Measurements from ENCODE around the gene ARHGAP28. TPM values are rescaled to one million over a fixed set of nuclear protein-coding genes. Genes with fewer than 3 reads are reported as not detected.
"Not testable (repeated sequence)": the region's sequence is repeated elsewhere in the genome, so short reads cannot be mapped to it uniquely, and the experiment has no call there.

The ARHGAP28 gene
- total RNA-seq, 1 donor from 2014 or later: 2.4 TPM

DNA sequence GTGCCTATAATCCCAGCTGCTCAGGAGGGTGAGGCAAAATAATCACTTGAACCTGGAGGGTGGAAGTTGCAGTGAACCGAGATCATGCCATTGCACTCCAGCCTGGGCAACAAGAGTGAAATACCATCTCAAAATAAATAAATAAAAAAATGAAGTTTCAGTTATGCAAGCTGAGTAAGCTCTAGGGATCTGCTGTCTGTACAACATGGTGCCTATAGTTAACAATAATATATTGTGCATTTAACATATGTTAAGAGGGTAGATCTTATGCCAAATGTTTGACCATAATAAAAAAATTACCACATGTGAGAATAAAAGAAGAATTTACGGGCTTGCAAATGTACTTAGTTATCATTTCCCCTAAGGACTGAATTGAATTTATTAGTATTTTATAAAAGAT is 208.9 kb downstream of the ARHGAP28 start:
- ATAC-seq: not testable (repeated sequence)

DNA sequence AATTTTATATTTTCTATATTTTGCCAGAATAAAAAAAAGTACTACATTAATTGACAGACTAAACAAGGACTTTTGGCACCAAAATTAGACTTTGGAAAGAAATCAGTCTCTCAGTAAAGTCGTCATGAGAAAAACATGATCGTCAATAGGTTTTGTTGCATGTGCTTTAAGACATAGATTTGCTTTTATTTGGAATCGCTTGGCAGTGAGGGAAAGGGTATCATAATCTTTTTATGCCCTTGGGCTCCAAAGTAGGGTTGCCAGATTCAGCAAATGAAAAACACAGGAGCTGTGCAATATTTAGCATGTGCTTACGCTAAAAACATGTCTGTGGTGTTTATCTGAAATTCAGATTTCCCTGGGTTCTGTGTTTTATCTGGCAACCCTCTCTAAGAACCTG is 210.5 kb downstream of the ARHGAP28 start:
- no peak for ATAC-seq

DNA sequence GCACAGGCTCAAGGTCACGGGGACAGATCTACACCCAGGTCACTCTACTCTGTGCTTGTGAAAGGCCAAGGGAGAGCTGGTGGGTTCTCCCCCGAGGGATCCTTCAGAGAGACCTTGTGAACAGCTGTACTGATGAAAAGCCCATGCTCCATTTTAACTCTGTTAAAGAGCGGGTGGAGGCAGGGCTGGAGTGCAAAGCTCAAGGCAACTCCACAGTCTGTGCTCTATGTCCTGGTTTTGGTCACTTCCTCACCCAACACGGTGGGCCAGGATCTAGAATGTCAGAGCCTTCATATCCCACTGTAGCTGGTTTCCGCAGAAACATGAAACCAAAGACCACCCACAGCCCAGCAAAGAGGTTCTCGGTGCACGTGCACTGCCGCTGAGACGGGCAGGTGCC is 210.9 kb downstream of the ARHGAP28 start:
- no peak for ATAC-seq

DNA sequence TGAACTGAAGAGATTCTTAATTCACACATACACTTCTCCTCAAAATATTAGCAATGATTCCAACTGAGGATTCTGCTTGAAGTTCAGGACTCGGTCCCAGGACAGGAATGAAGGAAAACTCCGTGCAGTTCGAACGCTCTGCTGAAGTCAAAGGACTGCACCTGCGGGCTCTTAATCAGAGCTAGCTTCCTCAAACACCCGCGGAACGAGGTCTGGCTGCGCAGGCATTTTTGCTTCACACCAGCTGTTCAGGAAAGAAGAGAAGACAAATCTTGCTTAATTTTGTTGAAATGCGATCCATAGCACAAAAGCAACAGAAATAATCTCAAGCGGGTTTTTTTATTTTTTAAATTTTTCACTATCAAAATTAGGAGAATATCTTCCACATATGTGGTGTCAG is 212.5 kb downstream of the ARHGAP28 start:
- no peak for ATAC-seq

DNA sequence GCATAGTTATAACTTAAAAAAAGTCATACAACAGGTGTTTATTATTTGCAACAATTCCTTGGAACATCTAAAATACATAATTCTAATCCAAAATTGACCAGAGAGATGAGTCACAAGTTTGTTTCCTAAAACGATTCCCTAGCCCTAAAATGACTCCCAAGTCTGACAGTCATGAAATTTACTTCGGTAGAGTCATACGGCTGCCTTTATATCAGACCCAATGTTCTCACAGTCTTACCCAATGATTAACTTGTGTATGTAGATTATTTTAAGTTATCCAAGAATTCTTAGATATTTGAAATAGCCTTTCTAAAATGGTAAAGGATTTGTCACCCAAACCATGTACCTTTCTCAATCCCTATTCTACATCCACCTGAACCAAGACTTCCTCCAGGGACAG is 213.2 kb downstream of the ARHGAP28 start:
- no peak for ATAC-seq

DNA sequence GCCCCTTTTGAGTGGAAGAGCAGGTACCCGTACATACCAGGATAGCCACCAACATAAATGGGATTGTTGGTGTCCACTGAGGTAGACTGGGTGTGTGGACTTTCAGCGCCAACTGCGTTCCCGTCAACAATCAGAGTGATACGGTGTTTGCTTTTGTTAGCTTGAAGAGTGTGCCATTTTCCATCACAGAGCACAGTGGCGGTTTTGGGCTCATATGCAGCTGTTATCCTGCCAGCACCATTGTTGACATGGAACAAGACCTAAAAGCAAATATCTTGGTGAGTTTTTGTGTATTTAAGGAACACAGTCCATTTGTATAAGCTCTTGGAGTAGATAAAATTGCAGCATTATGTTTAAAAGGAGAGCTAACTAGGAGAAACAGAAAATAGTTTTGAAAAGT is 213.6 kb downstream of the ARHGAP28 start:
- no peak for ATAC-seq

DNA sequence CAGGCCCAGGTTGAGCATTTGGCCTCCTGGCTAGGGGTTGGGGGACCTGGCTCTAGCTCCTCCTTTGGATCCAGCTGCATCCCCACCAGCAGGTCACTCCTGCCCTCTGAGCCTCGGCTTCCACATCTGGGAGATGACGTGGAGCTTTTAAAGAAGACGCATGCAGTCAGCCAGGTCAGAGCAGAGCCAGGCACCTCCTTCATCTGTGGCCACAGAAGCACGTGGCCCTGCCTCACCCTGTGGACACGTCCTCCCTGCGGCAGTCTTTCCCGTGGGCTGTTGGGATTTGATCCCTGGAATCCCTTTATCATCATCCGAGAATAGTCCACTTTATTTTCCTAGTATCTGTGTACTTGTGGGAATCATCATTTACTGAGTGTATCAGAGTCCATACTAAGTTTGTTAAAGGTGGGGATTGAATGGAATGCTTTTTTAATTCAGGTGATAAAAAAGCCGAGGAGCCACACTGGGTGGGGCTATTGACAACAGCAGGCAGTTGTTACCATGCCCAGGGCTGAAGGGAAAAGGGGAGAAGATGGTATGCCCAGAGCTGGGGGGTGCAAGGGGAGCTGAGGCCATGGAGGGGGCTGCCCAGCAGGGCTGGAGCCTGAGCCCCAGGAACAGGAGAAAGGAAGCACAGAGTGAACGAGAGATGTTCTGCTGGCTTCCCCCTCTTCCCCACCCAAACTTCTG is 218.0 kb downstream of the ARHGAP28 start:
- no peak for ATAC-seq

DNA sequence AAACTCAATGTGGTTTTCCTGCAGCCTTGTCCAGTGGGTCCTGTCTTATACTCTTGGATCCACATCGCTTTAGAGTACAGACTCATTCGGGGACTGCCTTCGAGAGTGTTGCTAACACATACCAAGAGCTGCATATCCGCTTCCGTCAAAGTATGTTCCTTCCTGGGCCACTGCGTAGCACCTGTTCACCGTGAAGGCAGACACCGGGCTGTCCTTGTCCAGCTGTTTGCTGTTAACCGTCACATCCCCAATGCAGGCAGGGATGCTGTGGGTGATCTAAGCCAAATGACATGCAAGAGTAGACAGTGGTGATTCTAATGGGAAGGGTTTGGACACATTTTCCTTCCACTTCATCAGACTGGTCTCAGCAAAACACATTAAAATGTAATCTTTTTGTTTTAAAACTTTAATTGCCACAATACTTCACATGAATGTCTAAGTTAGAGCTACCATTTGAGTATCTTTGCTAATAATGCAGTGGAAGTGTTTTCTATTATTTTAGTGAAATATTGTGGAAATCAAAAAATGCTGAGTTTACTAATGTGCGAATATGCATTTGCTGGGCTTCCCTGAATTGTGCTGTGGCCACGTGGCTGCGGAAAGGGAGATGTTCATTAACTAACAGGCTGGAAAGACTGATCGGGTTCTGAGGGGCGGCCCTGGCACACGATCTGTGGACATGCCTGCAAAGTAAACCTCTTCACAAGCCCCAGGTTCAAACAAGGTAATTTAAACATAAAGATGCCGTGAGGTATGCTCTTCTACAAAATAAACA is 219.0 kb downstream of the ARHGAP28 start:
- ATAC-seq: no peak

DNA sequence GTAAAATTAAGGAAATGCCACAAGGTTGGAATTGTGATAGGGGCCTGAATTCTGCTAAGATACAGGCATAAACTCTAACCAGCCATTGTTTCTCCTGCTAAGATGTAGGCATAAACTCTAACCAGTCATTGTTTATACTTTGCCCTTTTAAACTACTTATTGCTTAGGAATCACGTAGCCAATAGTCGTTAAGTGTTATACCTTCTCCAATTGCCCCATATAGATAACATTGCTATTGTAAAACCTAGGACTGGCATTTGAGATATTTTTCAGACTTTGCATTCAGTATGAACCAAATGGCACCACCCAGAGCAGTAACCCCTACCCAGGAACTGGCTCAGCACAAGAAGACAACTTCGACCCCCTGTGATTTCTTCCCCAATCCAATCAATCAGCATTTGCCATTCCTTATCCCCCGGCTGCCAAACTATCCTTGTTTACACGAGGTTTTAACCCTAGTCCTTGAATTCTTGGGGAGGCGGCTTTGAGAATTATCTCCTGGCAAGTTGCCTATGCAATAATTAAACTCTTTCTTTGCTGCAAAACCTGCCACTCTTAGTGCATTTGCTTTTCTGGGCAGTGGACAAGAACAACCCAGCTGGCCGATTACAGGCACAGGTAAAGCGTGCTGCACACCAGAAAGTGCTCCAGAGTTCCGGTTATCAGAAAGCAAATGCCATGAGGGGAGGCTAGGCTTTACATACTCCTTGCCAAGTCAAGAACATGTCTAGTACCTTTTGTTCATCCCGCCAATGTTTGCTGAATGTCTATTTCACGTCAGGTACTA is 220.5 kb downstream of the ARHGAP28 start:
- no peak for ATAC-seq

DNA sequence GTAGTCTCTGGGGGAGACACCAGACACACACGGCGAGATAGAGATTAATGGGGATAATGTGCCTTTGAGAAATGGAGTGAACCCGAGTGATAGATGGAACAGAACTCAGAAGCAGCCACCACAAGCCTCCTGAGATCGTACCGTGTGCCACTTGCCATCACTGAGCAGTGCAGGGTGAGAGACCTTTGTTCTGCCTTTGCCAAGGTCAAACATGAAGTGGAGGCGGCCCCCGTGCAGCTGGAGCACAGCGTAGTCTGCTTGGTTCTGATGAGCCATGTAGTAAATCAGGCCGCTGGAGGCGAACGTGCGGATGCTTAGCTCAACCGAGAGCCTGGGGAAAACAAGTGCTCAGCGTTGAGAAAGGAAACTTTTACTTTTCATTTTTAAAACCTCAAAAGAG is 221.1 kb downstream of the ARHGAP28 start:
- no peak for ATAC-seq

DNA sequence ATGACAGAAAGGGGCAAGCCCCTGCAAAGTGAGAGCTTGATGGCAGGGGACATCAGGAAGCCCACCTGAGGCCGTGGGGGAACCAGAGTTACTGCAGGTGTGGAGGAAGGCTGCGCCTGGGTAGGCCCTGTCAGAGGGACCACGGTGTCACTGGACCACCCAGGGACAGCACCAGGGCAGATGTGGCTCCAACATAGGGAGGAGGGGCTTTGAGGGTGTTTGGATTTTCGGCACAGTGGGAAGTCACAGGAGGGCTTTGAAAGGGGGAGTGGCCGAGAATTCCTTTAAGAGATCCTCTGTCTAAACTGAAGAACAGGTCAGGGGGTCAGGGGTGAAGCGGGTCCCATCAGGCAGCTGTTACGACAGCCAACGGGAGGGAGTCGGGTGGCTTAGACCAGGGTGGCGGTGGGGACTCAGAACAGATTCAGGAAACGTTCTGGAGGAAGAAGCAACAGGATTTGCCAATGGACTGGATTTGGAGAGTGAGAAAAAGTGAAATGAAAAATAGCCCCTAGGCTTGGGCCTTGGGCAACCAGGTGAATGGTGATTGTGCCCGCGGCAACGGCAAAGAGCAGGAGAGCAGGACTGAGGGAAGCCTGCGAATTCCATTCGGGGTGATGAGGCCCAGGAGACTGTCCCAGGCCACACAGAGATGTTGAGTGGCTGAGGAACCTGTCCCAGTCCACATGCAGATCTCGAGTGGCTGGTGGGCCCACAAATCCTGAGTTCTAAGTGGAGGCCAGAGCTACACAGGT is 222.0 kb downstream of the ARHGAP28 start:
- no peak for ATAC-seq

DNA sequence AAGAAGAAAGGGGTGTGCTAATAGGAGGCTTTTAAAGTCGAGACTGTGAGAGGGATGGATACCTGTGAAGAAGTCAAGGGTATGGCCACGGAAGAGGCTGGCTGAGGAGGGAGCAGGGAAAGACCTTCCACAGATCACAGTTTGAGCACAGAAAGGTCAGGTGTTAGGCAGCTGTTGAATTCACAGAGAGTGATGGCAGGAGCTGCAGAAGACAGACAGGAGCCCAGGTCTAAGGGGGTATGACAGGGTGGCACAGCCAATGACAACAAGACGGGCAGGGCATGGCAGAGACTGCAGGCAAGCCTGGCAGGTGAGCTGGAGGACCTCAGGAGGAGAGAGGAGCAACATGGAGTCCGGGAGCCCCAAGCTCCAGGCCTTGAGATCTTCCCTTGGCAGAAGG is 225.0 kb downstream of the ARHGAP28 start:
- ATAC-seq: no peak

DNA sequence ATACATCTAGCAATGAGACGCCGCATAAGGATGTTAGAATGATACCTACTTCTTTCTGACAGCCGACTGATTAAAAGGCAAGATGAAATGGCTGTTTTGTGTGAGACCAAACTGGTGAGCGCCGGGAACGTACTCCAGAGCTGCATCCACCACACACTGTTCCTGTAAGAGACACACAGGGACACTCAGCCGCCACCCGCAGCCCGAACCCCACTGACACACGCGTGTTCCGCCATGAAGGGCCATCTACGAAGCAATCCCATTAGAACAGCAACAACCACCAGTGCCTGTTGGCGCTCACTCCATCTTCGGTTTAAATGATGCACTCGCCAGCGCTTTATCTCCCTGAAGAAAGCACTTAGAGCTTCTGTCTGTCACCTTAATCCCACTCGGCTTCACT is 225.8 kb downstream of the ARHGAP28 start:
- ATAC-seq: no peak

DNA sequence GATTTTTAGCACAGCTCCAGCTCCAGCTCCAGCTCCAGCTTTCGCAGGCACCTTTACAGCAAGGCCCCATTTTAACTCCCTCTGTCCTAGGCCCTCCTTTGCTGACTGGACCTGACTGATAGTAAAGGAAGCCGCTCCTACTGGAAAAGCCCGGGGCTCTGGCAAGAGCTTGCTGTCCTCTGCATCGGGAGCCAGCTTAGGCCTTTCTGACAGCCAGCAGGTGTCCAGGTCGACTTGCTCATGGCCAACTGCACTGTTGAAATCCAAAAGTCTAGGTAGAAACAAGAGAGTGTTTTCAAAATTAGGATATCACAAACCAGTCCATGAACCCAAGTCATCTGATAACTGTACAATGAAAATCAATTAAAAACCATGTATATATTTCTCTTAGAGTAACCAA is 227.0 kb downstream of the ARHGAP28 start:
- no peak for ATAC-seq

DNA sequence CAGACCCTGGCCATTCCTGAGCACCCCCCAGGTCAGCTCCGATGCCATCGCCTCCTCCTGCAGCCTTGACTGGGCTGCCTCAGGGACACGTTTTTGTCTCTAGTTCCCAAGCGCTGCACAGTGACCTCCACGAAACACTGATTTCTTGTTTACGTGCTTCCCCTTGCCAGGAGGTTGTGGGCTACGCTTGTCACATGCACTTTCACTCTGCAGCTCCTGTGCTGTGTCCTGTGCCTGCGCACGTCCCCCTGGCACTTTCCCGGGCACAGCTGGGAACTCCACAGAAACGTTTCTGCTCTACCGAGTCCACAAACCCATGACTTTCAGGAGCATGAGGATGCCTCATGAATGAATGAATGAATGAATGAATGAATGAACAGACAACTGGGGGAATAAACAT is 227.5 kb downstream of the ARHGAP28 start:
- no peak for ATAC-seq

DNA sequence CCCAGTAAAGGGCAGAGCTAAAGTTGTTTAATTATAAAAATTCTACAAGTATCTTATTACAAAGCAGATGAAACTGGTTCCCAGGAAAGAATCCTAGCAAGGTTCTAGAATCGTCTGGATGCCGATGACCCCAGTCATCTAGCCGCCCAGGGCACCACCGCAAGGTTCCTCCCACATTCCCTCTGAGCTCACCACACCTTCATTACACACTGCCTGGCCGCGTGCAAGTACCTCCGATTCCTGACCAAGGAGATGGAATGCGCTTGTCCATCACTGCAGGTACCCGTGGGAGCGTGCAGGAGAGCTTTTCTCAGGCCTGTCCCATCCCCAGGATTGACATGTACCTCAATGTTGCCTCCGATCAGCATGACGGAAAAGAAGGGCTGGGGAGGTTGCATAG is 229.6 kb downstream of the ARHGAP28 start:
- ATAC-seq: no peak

DNA sequence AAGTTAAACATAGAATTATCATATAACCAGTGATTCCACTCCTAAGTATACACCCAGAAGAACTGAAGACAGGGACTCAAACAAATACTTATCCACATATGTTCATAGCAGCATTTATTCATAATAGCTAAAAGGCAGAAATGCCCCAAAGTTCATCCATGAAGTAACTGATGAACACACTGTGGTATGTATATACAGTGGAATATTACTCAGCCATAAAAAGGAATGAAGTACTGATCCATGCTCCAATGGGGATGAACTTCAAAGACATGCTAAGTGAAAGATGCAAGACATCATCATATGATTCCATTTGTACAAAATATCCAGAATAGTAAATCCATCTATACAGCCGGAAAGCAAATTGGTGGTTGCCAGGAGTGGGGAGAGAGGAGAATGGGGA is 230.6 kb downstream of the ARHGAP28 start:
- ATAC-seq: no peak

DNA sequence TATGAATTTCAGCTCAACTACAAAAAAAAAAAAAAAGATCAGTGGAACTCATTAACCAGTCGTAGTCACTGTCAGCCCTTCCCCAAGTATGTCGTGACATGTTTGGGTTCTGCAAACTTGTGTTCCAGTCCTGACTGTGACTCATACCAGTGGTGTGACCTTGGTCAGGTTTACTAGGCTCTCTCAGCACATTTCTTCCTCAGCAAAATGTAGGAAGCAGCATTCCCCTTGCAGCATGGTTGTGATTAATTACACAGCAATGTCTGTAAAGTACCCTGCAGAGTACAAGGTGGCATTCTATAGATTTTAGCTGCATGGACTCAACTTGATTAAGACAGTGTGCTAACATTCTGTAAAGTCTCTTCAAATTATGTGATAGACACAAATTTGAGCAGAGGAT is 231.1 kb downstream of the ARHGAP28 start:
- peak; percentile 41 for ATAC-seq

DNA sequence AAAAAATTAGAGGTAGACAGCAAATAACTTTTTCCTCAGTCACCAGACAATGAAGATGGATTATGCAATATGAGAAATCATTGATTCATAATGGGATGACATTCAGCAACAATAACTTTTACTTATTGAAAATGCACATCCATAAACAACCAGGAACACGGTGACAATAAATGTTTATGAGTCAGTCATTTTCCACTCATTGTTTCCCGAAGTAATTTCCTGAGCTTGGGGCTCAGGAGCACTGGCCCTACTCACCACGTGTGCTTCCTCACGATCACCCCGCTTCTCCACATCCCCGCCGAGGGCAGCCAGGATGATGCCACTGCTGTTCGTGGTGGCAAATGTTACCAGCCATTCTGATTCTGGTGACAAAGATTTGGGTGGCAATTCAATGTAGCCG is 231.8 kb downstream of the ARHGAP28 start:
- no peak for ATAC-seq

DNA sequence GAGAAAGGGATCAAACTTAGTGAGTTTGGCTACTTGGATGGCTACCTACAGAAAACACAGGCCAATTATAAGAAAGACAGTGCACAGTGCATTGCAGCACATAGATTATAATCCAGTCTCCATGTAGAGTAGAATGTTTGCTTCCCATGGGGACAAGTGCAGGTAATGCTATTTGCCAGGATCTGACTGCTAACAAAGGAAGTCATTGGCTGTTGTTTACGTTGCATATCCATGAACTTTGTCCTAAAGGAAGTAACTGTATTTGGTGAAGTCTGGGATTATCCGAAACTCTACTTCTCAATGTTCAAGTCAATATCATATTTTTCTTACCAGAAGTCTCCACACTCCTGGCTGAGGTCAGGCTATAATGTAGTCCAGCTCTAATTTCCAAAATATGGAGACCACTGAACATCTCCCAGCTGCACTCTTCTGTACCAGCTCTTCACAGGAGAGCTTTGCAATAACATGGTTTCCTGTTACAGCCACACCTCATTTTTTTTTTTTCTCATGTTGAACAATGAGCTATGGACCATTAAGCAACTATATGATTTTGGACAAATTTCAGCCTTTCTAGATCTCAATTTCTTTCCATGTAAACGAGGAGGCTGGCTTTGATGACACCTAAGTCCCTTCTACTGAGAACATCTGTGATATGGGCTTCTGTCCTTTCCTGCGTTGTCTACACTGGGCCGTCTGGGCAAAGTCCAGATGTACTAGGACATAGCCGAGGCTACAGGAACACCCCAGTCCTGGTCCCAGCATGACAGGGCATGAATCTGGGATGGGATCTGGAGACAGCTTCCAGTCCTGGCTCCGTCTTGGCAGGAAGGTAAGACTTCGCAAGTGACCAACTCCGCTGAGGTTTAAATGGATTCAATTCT is 233.3 kb downstream of the ARHGAP28 start:
- ATAC-seq: no peak

DNA sequence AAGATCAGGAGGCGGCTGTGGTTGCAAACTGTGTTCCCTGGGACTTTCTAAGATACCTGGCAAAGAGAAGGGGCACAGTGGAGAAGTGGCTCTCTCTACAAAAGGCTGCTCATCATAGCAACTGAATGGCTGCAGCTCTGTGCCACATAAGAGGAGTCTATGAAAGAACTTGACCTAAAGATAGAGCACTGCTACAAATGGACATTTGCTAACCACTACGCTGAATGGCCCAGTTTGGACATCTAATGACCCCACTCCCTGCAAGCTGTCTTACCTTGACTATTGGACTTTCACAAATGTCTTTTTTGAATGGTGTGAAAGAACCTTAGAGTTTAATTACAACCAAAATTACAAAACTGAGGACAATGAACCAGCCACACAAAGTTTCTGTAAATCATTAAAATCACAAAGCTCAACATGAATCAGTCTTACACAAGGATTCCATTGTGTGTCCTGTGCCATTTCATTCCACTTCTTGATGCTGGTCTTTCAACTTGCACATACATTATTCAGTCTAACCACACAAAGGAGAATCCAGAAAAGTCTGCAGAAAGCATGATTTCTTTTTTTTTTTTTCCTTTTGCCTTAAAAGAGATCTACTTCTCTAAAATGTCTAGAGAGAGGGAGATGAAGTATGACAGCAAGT is 234.1 kb downstream of the ARHGAP28 start:
- ATAC-seq: no peak

Data from esophagus mucosa (tissue), 1 donor.